DOHH2 (cell line): ENCODE measurements around the gene ADPGK.

Experiments
- H3F3A ChIP-seq: fragments of 200-600 bp; sonication (generic), shearing (Covaris generic); 2 replicates; pipeline ENCODE4 v1.6.0; 2016; ENCODE audit warnings: antibody characterized with exemption, mild to moderate bottlenecking; ENCODE audit not compliant: control insufficient read depth, insufficient read depth
- H3K27ac ChIP-seq: fragments of 200-600 bp; sonication (generic); 2 replicates; pipeline ENCODE4 v1.5.1; 2014; ENCODE audit warnings: low read depth, mild to moderate bottlenecking, low read length, moderate library complexity
- H3K27me3 ChIP-seq: fragments of 200-600 bp; sonication (generic); 2 replicates; pipeline ENCODE4 v1.6.1; 2014; ENCODE audit warnings: mild to moderate bottlenecking, low read length, mixed read lengths; ENCODE audit not compliant: control insufficient read depth
- H3K36me3 ChIP-seq: fragments of 200-600 bp; sonication (generic); 2 replicates; pipeline ENCODE4 v1.6.1; 2014; ENCODE audit warnings: mild to moderate bottlenecking, low read length, moderate library complexity, mixed read lengths; ENCODE audit not compliant: control insufficient read depth
- H3K4me1 ChIP-seq: fragments of 200-600 bp; sonication (generic); 2 replicates; pipeline ENCODE4 v1.6.1; 2014; ENCODE audit warnings: mild to moderate bottlenecking, low read length, mixed read lengths; ENCODE audit not compliant: control insufficient read depth
- H3K4me2 ChIP-seq: fragments of 200-600 bp; sonication (generic); 2 replicates; pipeline ENCODE4 v1.6.0; 2014; ENCODE audit warnings: mild to moderate bottlenecking, low read length, moderate library complexity
- H3K4me3 ChIP-seq: fragments of 200-600 bp; sonication (generic); 2 replicates; pipeline ENCODE4 v1.5.1; 2014; ENCODE audit warnings: mild to moderate bottlenecking, low read length, mixed read lengths
- H3K79me2 ChIP-seq: fragments of 200-600 bp; sonication (generic); 2 replicates; pipeline ENCODE4 v1.6.1; 2014; ENCODE audit warnings: mild to moderate bottlenecking, low read length, mixed read lengths; ENCODE audit not compliant: control insufficient read depth
- H3K9me2 ChIP-seq: fragments of 200-600 bp; sonication (generic); replicated peaks from 2 replicates; pipeline ENCODE4 v1.6.1; 2014; ENCODE audit warnings: mild to moderate bottlenecking, low read length, mixed read lengths; ENCODE audit not compliant: control insufficient read depth
- H3K9me3 ChIP-seq: fragments of 200-600 bp; sonication (generic); 2 replicates; pipeline ENCODE4 v1.6.1; 2014; ENCODE audit warnings: antibody characterized with exemption, low read length, mixed read lengths; ENCODE audit not compliant: control insufficient read depth, insufficient read depth
- H4K20me1 ChIP-seq: fragments of 200-600 bp; sonication (generic); 2 replicates; pipeline ENCODE4 v1.6.0; 2014; ENCODE audit warnings: low read depth, mild to moderate bottlenecking, antibody characterized with exemption, low read length, moderate library complexity; ENCODE audit not compliant: control insufficient read depth, insufficient read depth
- EZH2phosphoT487 ChIP-seq: fragments of 200-600 bp; sonication (generic); IDR thresholded peaks from 2 replicates; pipeline ENCODE4 v1.6.1; 2017; ENCODE audit warnings: borderline replicate concordance, mild to moderate bottlenecking, antibody characterized with exemption, low read length, moderate library complexity, mixed read lengths
- TF ChIP-seq, protein P1 (sequence below): fragments of 200-600 bp; sonication (generic); IDR thresholded peaks from one replicate; pipeline ENCODE4 v1.5.1; 2014; ENCODE audit warnings: antibody characterized with exemption, mild to moderate bottlenecking, low read depth, low read length; ENCODE audit not compliant: poor library complexity, severe bottlenecking

The ADPGK gene

DNA sequence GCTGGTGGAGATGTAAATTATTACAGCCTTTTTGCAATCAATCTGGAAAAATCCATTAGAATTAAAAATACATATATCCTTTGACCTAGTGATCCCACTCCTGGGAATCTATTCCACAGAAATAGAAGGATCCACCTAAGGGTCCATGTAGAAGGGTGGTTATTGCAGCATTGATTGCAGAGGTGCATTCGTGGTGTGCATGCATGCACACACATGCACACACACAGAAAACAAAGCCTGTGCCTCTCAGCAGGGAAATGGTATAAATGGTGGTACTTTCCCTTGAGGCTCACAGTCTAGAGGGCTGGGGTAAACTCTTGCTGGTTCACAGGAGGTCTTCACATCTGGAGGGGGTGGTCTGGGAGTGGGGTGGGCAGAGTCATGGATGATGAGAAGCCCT is 19.4 kb upstream of the ADPGK start:
- H3K27me3 ChIP-seq, result peaks cover 16% of the 10 kb centered on the region
- H3K4me2 ChIP-seq, result no peak overlapping the region
- H4K20me1 ChIP-seq, result no peaks in the 10 kb centered on the region
- no peak overlapping the region for H3K4me3 ChIP-seq
- no peaks in the 10 kb centered on the region for H3K79me2 ChIP-seq
- no peaks in the 10 kb centered on the region for H3K9me2 ChIP-seq
- H3K4me1 ChIP-seq, result no peaks in the 10 kb centered on the region
- TF ChIP-seq, protein P1, sequence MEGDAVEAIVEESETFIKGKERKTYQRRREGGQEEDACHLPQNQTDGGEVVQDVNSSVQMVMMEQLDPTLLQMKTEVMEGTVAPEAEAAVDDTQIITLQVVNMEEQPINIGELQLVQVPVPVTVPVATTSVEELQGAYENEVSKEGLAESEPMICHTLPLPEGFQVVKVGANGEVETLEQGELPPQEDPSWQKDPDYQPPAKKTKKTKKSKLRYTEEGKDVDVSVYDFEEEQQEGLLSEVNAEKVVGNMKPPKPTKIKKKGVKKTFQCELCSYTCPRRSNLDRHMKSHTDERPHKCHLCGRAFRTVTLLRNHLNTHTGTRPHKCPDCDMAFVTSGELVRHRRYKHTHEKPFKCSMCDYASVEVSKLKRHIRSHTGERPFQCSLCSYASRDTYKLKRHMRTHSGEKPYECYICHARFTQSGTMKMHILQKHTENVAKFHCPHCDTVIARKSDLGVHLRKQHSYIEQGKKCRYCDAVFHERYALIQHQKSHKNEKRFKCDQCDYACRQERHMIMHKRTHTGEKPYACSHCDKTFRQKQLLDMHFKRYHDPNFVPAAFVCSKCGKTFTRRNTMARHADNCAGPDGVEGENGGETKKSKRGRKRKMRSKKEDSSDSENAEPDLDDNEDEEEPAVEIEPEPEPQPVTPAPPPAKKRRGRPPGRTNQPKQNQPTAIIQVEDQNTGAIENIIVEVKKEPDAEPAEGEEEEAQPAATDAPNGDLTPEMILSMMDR, result no peak
- no peak for TF ChIP-seq EZH2phosphoT487
- no peaks in the 10 kb centered on the region for H3K9me3 ChIP-seq
- no peaks in the 10 kb centered on the region for H3K36me3 ChIP-seq
- no peaks in the 10 kb centered on the region for H3F3A ChIP-seq
- no peak overlapping the region for H3K27ac ChIP-seq

DNA sequence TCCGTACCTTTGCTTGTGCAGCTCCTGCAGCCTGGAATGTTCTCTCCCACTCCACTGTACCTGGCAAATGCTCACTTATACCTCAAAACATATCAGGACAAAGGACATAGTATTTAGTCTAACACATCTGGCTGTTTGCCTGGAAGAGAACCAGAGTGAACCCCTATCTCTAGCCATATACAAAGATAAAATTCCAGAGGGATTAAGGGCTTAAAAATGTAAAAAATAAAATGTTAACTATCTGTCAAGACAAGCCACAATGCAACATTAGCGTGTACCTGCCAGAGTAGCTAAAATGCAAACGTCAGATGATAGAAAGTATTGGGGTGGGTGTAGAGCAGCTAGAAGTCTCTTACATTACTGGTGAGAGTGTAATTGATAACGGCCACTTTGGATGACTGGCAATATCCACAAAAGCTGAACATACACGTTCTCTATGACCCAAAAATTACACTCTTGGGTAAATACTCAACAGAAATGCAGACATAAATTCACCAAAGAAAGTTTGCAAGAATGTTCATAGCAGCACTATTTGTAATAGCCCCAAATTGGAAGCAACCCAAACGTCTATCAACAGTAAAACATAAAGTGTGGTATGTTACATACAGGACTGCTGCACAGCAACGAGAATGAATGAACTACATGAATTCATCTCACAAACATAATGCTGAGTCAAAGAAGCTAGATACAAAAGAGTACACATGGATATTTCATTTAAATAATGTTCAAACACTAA is 18.2 kb upstream of the ADPGK start:
- Histone ChIP-seq H3F3A (no peaks in the 10 kb centered on the region), H3K9me2 (no peaks in the 10 kb centered on the region), H3K36me3 (no peaks in the 10 kb centered on the region), H3K79me2 (no peaks in the 10 kb centered on the region), H3K4me2 (no peak overlapping the region), H3K27me3 (peaks cover 21% of the 10 kb centered on the region), H3K4me3 (no peak overlapping the region), H4K20me1 (no peaks in the 10 kb centered on the region), H3K4me1 (peaks cover 4% of the 10 kb centered on the region; the same call in 1 of the 2 replicates), H3K9me3 (no peaks in the 10 kb centered on the region), H3K27ac (no peak overlapping the region)
- TF ChIP-seq, protein P1, result no peak
- TF ChIP-seq EZH2phosphoT487, result no peak

DNA sequence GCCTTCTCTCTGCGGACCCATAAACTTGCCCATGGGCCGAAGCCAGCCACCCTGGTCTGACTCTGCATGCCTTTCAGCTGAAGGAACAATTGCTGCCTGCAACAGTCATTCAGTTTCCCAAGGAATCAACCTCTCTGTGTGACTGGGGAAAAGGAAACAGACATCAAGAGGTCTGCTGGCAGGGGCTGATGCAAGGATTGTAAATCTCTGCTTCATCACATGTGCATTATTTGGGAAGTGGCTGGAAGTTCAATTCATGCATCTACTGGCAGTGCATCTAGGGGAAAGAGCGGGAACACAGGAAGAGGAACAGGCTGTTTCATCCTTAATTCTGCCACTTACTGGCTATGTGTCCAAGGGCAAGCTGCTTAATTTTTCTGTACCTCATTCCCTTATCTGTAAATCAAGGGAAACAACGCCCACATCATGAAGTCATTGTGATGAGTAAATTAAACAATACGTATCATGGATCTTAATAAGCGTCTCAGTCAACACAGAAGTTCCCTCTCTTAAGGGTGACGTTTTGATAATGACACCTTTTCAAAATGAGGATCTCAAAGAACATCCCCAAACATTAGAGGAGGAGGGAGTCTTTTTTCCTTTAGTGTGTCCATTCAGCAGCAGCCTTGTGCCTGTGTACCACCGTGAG is 17.4 kb upstream of the ADPGK start:
- H3K4me3 ChIP-seq, result no peak overlapping the region
- peaks cover 27% of the 10 kb centered on the region for H3K27me3 ChIP-seq
- no peaks in the 10 kb centered on the region for H3K79me2 ChIP-seq
- H3K36me3 ChIP-seq, result no peaks in the 10 kb centered on the region
- TF ChIP-seq, protein P1, result no peak
- no peak for TF ChIP-seq EZH2phosphoT487
- H3K4me2 ChIP-seq, result no peak overlapping the region
- no peaks in the 10 kb centered on the region for H3F3A ChIP-seq
- H4K20me1 ChIP-seq, result no peaks in the 10 kb centered on the region
- H3K27ac ChIP-seq, result no peak overlapping the region
- H3K9me3 ChIP-seq, result no peaks in the 10 kb centered on the region
- H3K4me1 ChIP-seq, result peaks cover 4% of the 10 kb centered on the region; the same call in 1 of the 2 replicates
- no peaks in the 10 kb centered on the region for H3K9me2 ChIP-seq
